T-cell (primary cell): ENCODE results near the gene DPP4. TPM values are rescaled to one million over a fixed set of nuclear protein-coding genes. Genes with fewer than 3 reads are reported as not detected.

Experiments used
- ATAC-seq, 4 experiments: fragments of 200-7000 bp in 3 of 4; fragments of 150-1000 bp in 1 of 4; cut with Tn5 transposase; replicated peaks in 1 of 4; 1 replicate in 3 of 4; 2 replicates in 1 of 4; pipeline ENCODE4 v1.10.0; 2021; ENCODE audit warnings: moderate library complexity in 3 of 4, mild to moderate bottlenecking in 2 of 4, moderate number of reproducible peaks in 1 of 4
- CTCF ChIA-PET, 2 donors: fragments of 300-600 bp; sonication (Branson Sonifier 250); formaldehyde crosslinking; loops; one replicate each; lab custom pipeline; 2022; ENCODE audit warnings: antibody characterized with exemption in 2 of 2; lab: Charles Lee
- POLR2A ChIA-PET, 2 donors: fragments of 300-600 bp; sonication (Branson Sonifier 250); formaldehyde crosslinking; loops; one replicate each; lab custom pipeline; 2022; ENCODE audit warnings: antibody characterized with exemption in 2 of 2; lab: Charles Lee
- DNase-seq, 35 experiments: peaks; one replicate each; pipeline versions ENCODE4 v3.0.0 to v3.0.0-alpha.2; 2013 to 2023
- H3K27ac ChIP-seq: one replicate; pipeline ENCODE4 v1.5.1; 2013; ENCODE audit warnings: low read length
- H3K27me3 ChIP-seq, 2 experiments: replicated peaks in 1 of 2; 1 replicate in 1 of 2; 2 replicates in 1 of 2; pipeline versions ENCODE4 v1.6.1 to v1.7.0; 2013; ENCODE audit warnings: low read length in 1 of 2, mixed read lengths in 1 of 2; ENCODE audit not compliant: control insufficient read depth in 2 of 2, insufficient read depth in 2 of 2; ENCODE audit errors: extremely low read depth in 1 of 2
- H3K36me3 ChIP-seq, 2 donors: 1 replicate in 1 of 2; 2 replicates in 1 of 2; pipeline versions ENCODE4 v1.6.1 to v1.7.0; 2013; ENCODE audit warnings: low read length in 1 of 2; ENCODE audit not compliant: control insufficient read depth in 2 of 2, insufficient read depth in 1 of 2; ENCODE audit errors: extremely low read depth in 1 of 2
- H3K4me1 ChIP-seq, 2 experiments: 1 replicate in 1 of 2; 2 replicates in 1 of 2; pipeline versions ENCODE4 v1.6.1 to v1.7.0; 2013; ENCODE audit warnings: low read length in 2 of 2, mixed read lengths in 1 of 2; ENCODE audit not compliant: insufficient read depth in 2 of 2, control insufficient read depth in 1 of 2; ENCODE audit errors: extremely low read depth in 1 of 2
- H3K4me3 ChIP-seq, 2 donors: 1 replicate in 1 of 2; 2 replicates in 1 of 2; pipeline versions ENCODE4 v1.5.1 to v1.7.0; 2013; ENCODE audit warnings: mild to moderate bottlenecking in 2 of 2, low read length in 1 of 2, moderate library complexity in 1 of 2; ENCODE audit not compliant: control insufficient read depth in 1 of 2; ENCODE audit errors: extremely low read depth in 1 of 2
- H3K9me3 ChIP-seq: 2 replicates; pipeline ENCODE4 v1.7.0; 2013
- H3K27ac Mint-ChIP-seq, 2 donors: one replicate each; pipeline ENCODE4 v1.8.0; 2020 to 2021; ENCODE audit warnings: mild to moderate bottlenecking in 2 of 2, mixed read lengths in 2 of 2
- H3K27me3 Mint-ChIP-seq, 2 donors: one replicate each; pipeline ENCODE4 v1.8.0; 2021 to 2022; ENCODE audit warnings: mixed read lengths in 2 of 2
- H3K36me3 Mint-ChIP-seq: one replicate; pipeline ENCODE4 v1.8.0; 2021; ENCODE audit warnings: mixed read lengths
- H3K4me1 Mint-ChIP-seq, 3 donors: one replicate each; pipeline ENCODE4 v1.8.0; 2020 to 2022; ENCODE audit warnings: mixed read lengths in 3 of 3, mild to moderate bottlenecking in 1 of 3
- H3K4me3 Mint-ChIP-seq, 3 donors: one replicate each; pipeline ENCODE4 v1.8.0; 2020 to 2022; ENCODE audit warnings: mild to moderate bottlenecking in 3 of 3, mixed read lengths in 3 of 3, moderate library complexity in 3 of 3
- H3K9me3 Mint-ChIP-seq, 3 donors: one replicate each; pipeline ENCODE4 v1.8.0; 2020 to 2022; ENCODE audit warnings: mixed read lengths in 3 of 3
- WGBS: methylation state at CpG from one replicate; pipeline ENCODE4 v1.1.5; 2013; ENCODE audit warnings: missing lambda C conversion rate; ENCODE audit not compliant: insufficient coverage; 5-methylcytosine and 5-hydroxymethylcytosine counted together
- total RNA-seq, 35 experiments: library from RNA in 6 of 35; stranded (reverse) in 6 of 35; fragments of 120-200 nt in 1 of 35; gene quantifications; one replicate each; pipeline versions ENCODE4 v1.2.1 to v1.2.4 and lab custom pipeline; 2013 to 2026

The DPP4 gene
- total RNA-seq, 5 donors from 2014 or later (not counting 1 experiment from before 2014, with no cell fraction given) = 30.1 to 47.7 (median 37.9) TPM

- H3K27ac Mint-ChIP-seq = no peak overlapping the region
- H3K27me3 ChIP-seq = no peaks in the 10 kb centered on the region
- H3K4me3 Mint-ChIP-seq = no peak overlapping the region
- no peak overlapping the region for H3K27ac ChIP-seq
- H3K36me3 Mint-ChIP-seq = no peaks in the 10 kb centered on the region
- no peaks in the 10 kb centered on the region for H3K36me3 ChIP-seq
- no CpG with 5 or more reads among the region's 1 CpG for WGBS
- ATAC-seq (no peak), DNase-seq (no peak)
- ChIA-PET POLR2A (no interaction called here), CTCF (no interaction called here)
- H3K9me3 ChIP-seq = no peaks in the 10 kb centered on the region
- no peak overlapping the region for H3K4me3 ChIP-seq
- H3K4me1 Mint-ChIP-seq = no peaks in the 10 kb centered on the region
- no peaks in the 10 kb centered on the region for H3K27me3 Mint-ChIP-seq
- no peaks in the 10 kb centered on the region for H3K4me1 ChIP-seq
- H3K9me3 Mint-ChIP-seq = no peaks in the 10 kb centered on the region
These were observed 26.6 kb upstream of the DPP4 start for GRCh38 chr2:162100579-162100978.

- H3K36me3 ChIP-seq = no peaks in the 10 kb centered on the region
- H3K27ac Mint-ChIP-seq = no peak overlapping the region
- H3K4me1 ChIP-seq = no peaks in the 10 kb centered on the region
- H3K27me3 ChIP-seq = no peaks in the 10 kb centered on the region
- no peak for DNase-seq
- no CpG with 5 or more reads among the region's 5 CpGs for WGBS
- no peak for ATAC-seq
- H3K9me3 ChIP-seq = no peaks in the 10 kb centered on the region
- H3K27me3 Mint-ChIP-seq = no peaks in the 10 kb centered on the region
- H3K4me1 Mint-ChIP-seq = no peaks in the 10 kb centered on the region
- no peaks in the 10 kb centered on the region for H3K9me3 Mint-ChIP-seq
- ChIA-PET CTCF (no interaction called here), POLR2A (no interaction called here)
- no peak overlapping the region for H3K4me3 ChIP-seq
- H3K4me3 Mint-ChIP-seq = no peak overlapping the region
- H3K36me3 Mint-ChIP-seq = no peaks in the 10 kb centered on the region
- no peak overlapping the region for H3K27ac ChIP-seq
These were observed 25.8 kb upstream of the DPP4 start for GRCh38 chr2:162099836-162100235.

- peaks cover 0 to 4% (median 0%) of the 10 kb centered on the region in 3 donors for H3K9me3 Mint-ChIP-seq
- peaks cover 7 to 9% (median 7%) of the 10 kb centered on the region in 3 donors for H3K4me1 Mint-ChIP-seq
- Histone ChIP-seq H3K36me3 (no peaks in the 10 kb centered on the region), H3K27ac (no peak overlapping the region), H3K27me3 (no peaks in the 10 kb centered on the region), H3K4me1 (no peaks in the 10 kb centered on the region), H3K9me3 (no peaks in the 10 kb centered on the region), H3K4me3 (no peak overlapping the region)
- no peak overlapping the region for H3K4me3 Mint-ChIP-seq
- no peak for ATAC-seq
- no peaks in the 10 kb centered on the region for H3K27me3 Mint-ChIP-seq
- DNase-seq = no peak
- H3K27ac Mint-ChIP-seq = no peak overlapping the region
- CTCF ChIA-PET = no interaction called here
- POLR2A ChIA-PET = no interaction called here
- no peaks in the 10 kb centered on the region for H3K36me3 Mint-ChIP-seq
- WGBS = 81% methylated on average over 2 of the region's 7 CpGs
These were observed 18.9 kb upstream of the DPP4 start for GRCh38 chr2:162092658-162093556.

GRCh38 chr2:162092008-162092390 lies 18.0 kb upstream of the DPP4 start:
- Mint-ChIP-seq H3K36me3 (no peaks in the 10 kb centered on the region), H3K27ac (no peak overlapping the region), H3K4me1 (peaks cover 7 to 9% (median 7%) of the 10 kb centered on the region in 3 donors), H3K4me3 (no peak overlapping the region), H3K27me3 (no peaks in the 10 kb centered on the region), H3K9me3 (peaks cover 0 to 4% (median 0%) of the 10 kb centered on the region in 3 donors)
- H3K4me3 ChIP-seq = no peak overlapping the region
- ChIA-PET CTCF (no interaction called here), POLR2A (no interaction called here)
- no peaks in the 10 kb centered on the region for H3K9me3 ChIP-seq
- no peaks in the 10 kb centered on the region for H3K36me3 ChIP-seq
- H3K27ac ChIP-seq = no peak overlapping the region
- H3K27me3 ChIP-seq = no peaks in the 10 kb centered on the region
- DNase-seq = no peak
- 78% methylated on average over 5 of the region's 5 CpGs for WGBS
- H3K4me1 ChIP-seq = no peaks in the 10 kb centered on the region
- no peak for ATAC-seq

GRCh38 chr2:162091325-162092007 lies 17.5 kb upstream of the DPP4 start:
- Mint-ChIP-seq H3K36me3 (no peaks in the 10 kb centered on the region), H3K27ac (no peak overlapping the region), H3K9me3 (peaks cover 0 to 4% (median 0%) of the 10 kb centered on the region in 3 donors), H3K4me1 (peaks cover 7 to 9% (median 7%) of the 10 kb centered on the region in 3 donors), H3K27me3 (no peaks in the 10 kb centered on the region), H3K4me3 (no peak overlapping the region)
- H3K36me3 ChIP-seq = no peaks in the 10 kb centered on the region
- CTCF ChIA-PET = interaction anchor here in 1 of 2 donors (0.5 kb wide), 1 partner anchor 131 kb away, joined by 3 read pairs; no protein-coding TSS in a partner anchor
- H3K4me3 ChIP-seq = no peak overlapping the region
- no peak overlapping the region for H3K27ac ChIP-seq
- POLR2A ChIA-PET = no interaction called here
- peak in 1 of 4 experiments; percentile 52 for ATAC-seq
- no peaks in the 10 kb centered on the region for H3K27me3 ChIP-seq
- no peaks in the 10 kb centered on the region for H3K9me3 ChIP-seq
- WGBS = 91% methylated on average over 4 of the region's 7 CpGs
- H3K4me1 ChIP-seq = no peaks in the 10 kb centered on the region
- peak in 15 of 35 experiments; percentile 3 to 31 (median 15) for DNase-seq

GRCh38 chr2:162090109-162090508 lies 16.1 kb upstream of the DPP4 start:
- Mint-ChIP-seq H3K36me3 (no peaks in the 10 kb centered on the region), H3K27ac (no peak overlapping the region), H3K27me3 (no peaks in the 10 kb centered on the region), H3K9me3 (peaks cover 0 to 4% (median 0%) of the 10 kb centered on the region in 3 donors), H3K4me1 (peaks cover 7 to 9% (median 7%) of the 10 kb centered on the region in 3 donors), H3K4me3 (no peak overlapping the region)
- CTCF ChIA-PET = no interaction called here
- no peaks in the 10 kb centered on the region for H3K27me3 ChIP-seq
- WGBS = no CpG with 5 or more reads among the region's 1 CpG
- POLR2A ChIA-PET = no interaction called here
- ATAC-seq = no peak
- no peaks in the 10 kb centered on the region for H3K4me1 ChIP-seq
- no peaks in the 10 kb centered on the region for H3K36me3 ChIP-seq
- DNase-seq = no peak
- H3K4me3 ChIP-seq = no peak overlapping the region
- no peak overlapping the region for H3K27ac ChIP-seq
- no peaks in the 10 kb centered on the region for H3K9me3 ChIP-seq
